ENCODE measurements around the gene RELCH.

Gene RELCH

DNA sequence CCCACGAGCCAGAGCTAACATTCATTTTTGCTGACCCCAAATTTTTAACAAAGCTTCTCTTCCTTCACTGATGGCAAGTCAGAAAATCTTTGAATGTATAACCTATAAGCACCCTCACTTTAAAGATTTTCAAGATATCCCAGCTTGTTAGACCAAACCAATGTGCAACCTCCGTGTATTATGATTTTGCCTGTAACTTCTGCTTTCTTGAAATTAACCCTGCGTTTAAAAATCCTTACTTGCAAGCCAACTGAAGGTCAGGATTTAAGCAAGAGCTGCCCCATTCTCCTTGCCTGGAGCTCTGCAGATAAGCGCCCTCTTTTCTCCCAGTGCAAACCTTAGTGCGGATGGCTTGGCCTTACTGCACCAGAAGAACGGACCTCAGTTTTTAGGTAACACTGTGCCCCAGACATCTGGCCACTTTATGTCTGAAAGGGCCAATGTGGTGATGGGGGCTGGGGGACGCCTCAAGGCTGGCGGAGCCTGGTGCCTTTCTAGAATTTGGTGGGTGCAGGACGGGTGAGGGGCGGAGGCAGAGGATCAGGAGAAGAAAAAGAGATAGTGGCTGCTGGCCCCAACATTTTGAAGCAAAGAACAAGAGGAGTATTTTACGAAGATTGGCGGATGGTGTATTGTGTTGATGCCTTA is 137.2 kb downstream of the RELCH start:
- no peak overlapping the region for H3K4me3 ChIP-seq (ENCODE audit: low read length)
- H3K36me3 ChIP-seq (ENCODE audit: control insufficient read depth, insufficient read depth, low read length, severe bottlenecking): no peaks in the 10 kb centered on the region
- no peak overlapping the region for H3K9ac ChIP-seq (ENCODE audit: low read length)
- no peak for DNase-seq (ENCODE audit: low read depth)
- H3K9me3 ChIP-seq (ENCODE audit: control insufficient read depth, low read length): peaks cover 5% of the 10 kb centered on the region
- H3K27me3 ChIP-seq (replicated peaks; ENCODE audit: control insufficient read depth, insufficient read depth, low read length): peaks cover 44% of the 10 kb centered on the region
- peaks cover 11% of the 10 kb centered on the region for H3K4me1 ChIP-seq (ENCODE audit: control insufficient read depth, insufficient read depth, low read length)

DNA sequence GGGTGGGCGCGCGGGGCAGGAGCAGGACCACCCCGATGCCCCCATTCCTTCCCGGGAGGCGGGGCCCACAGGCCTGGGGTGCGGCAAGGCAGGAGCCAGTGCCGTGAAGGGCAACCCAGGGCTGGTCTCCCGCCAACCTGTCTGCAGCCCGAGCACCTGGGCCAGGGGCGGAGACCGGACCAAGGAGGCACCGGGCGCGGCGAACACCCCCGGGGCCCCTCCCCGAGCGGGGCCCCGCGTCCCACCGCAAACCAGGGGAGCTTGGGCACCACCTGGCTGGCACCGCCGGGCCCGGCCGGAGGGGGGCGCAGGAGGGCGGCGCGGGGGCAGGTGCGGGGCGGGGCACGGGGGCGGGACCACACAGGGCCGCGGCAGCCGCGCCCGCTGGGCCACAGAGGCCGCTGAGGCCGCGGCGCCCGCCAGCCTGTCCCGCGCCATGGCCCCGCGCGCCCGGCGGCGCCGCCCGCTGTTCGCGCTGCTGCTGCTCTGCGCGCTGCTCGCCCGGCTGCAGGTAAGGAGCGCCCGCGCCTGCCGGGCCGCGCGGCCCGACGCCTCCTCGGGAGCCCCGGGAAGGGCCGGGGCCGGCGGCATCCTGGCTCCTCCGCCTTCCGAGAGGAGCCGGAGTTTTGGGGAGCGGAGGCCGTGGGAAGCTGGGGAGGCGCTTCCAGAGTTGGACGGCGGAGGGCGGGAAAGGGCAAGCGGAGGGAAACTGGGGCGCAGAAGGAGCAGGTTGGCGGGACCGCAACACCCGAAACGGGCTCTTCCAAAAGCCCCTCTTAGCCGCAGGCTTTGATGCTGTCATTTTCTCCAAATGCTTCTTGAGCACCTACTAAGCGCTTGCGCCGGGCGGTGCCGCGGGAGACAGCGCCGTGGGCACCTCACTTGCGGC is 138.1 kb downstream of the RELCH start, which contains the start of gene TNFRSF11A:
Gene TNFRSF11A (plus strand): TSS at position 394 of the 889 bp plus-strand sequence. CDS start 43 bp downstream, at position 437.
- H3K4me1 ChIP-seq (ENCODE audit: control insufficient read depth, insufficient read depth, low read length): peaks cover 11% of the 10 kb centered on the region

DNA sequence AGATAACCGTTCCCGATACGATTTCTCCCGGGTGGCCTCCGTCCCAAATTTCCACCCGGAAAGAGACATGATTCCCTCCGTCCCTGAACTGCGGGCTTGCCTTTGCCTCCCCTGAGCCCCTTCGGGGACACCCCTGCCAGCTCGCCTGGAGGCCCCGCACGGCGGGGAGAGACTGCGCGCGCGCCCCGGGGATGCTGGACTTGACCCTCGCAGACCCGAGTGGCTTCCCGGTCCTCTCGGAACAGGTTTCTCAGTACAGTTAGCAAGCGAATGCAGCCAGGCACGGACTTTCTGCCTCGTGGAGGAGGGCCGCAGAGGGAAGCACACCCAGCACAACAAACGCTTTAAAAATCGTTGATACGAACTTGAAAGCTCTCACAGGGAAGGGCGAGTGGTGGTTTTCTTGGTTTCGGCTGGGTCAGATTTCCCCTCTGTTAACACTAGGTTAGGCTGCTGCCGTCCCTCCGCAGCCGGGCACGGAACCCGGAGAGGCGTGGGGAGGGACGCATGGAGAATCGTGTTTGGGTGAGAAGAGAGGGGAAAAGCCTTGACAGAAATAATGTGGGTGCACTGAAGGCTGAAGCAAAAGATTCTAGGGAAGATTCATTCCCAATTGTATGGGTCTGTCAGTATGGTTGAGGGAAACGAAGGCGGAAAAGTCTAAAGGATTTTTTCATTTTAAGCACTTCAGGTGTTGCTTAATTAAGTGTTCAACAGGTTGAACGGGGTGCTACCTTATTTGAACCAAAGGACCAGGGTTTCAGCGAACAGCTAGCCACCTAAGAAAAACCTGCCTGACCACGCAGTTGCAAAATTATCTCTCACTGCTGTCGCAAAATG is 139.0 kb downstream of the RELCH start:
- DNase-seq (ENCODE audit: low read depth): peak; percentile 32

More for the DNA sequence above, 138.1 kb downstream of the RELCH start, which contains the start of gene TNFRSF11A:
- Histone ChIP-seq H3K9ac (ENCODE audit: low read length) (no peak within 1 kb of the TSS), H3K27me3 (replicated peaks; ENCODE audit: control insufficient read depth, insufficient read depth, low read length) (peaks cover 44% of the 10 kb centered on the region), H3K4me3 (ENCODE audit: low read length) (peak within 1 kb of the TSS; percentile 77), H3K36me3 (ENCODE audit: control insufficient read depth, insufficient read depth, low read length, severe bottlenecking) (no peaks in the 10 kb centered on the region), H3K9me3 (ENCODE audit: control insufficient read depth, low read length) (peaks cover 5% of the 10 kb centered on the region)
- DNase-seq (ENCODE audit: low read depth): peak; percentile 33

DNA sequence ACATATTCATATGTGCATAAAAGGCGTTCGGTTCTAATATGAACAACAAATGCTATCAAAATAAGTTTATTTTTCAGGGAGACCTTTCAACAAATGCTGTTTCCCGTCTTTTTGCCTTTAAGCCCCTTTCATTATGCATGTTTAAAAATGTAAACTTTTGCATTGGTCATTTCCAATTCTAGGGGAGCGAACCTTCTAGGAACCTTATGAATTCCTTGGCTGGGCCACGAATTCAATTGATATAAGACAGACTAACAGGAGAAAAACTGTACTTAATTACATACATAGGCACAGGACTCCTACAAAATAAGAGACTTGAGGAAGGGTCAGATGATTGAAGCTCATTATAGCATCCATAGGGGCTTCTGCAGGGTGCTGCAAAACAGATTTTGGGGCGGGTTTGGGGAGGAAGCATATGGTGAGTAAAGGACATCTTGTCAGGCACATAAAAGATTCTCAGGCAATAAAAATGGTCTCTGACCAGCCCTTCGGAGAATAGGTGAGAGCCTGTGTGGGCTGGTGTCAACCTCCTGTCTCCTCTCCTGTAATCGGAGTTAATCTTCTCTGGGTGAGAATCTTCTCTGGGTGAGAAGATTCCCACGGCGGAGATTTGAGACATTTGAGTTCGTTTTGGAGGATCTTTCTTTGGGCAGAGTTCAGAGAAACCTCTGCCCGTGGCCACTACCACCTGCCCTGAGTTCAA is 139.7 kb downstream of the RELCH start:
- peaks cover 5% of the 10 kb centered on the region for H3K9me3 ChIP-seq (ENCODE audit: control insufficient read depth, low read length)
- H3K4me3 ChIP-seq (ENCODE audit: low read length): no peak overlapping the region
- peaks cover 11% of the 10 kb centered on the region for H3K4me1 ChIP-seq (ENCODE audit: control insufficient read depth, insufficient read depth, low read length)
- H3K27me3 ChIP-seq (replicated peaks; ENCODE audit: control insufficient read depth, insufficient read depth, low read length): peaks cover 44% of the 10 kb centered on the region
- DNase-seq (ENCODE audit: low read depth): no peak
- H3K36me3 ChIP-seq (ENCODE audit: control insufficient read depth, insufficient read depth, low read length, severe bottlenecking): no peaks in the 10 kb centered on the region
- no peak overlapping the region for H3K9ac ChIP-seq (ENCODE audit: low read length)

More for the DNA sequence above, 139.0 kb downstream of the RELCH start:
- Histone ChIP-seq H3K9me3 (ENCODE audit: control insufficient read depth, low read length) (peaks cover 5% of the 10 kb centered on the region), H3K36me3 (ENCODE audit: control insufficient read depth, insufficient read depth, low read length, severe bottlenecking) (no peaks in the 10 kb centered on the region), H3K9ac (ENCODE audit: low read length) (no peak overlapping the region), H3K4me1 (ENCODE audit: control insufficient read depth, insufficient read depth, low read length) (peaks cover 11% of the 10 kb centered on the region), H3K27me3 (replicated peaks; ENCODE audit: control insufficient read depth, insufficient read depth, low read length) (peaks cover 44% of the 10 kb centered on the region), H3K4me3 (ENCODE audit: low read length) (peak overlapping the region; percentile 77)

DNA sequence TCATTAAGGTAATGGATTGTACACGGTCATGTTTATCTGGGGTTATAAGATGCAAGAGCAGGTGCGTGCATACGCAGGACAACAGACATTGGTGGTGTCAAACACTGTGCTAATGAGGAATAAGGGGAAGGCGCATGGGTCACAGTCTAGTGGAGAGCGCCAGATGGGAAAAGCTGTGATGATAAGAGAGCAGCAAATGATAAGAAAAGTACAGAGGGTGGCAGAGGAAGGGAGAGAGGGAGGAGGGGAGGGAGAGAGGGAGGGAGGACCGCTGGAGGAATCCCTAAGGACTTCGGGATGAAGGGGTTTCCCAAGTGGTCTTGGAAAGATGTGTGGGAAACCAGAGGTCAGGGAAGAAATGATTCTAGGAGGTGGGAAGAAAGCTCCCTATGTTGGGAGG is 140.9 kb downstream of the RELCH start:
- H3K36me3 ChIP-seq (ENCODE audit: control insufficient read depth, insufficient read depth, low read length, severe bottlenecking): no peaks in the 10 kb centered on the region
- peaks cover 11% of the 10 kb centered on the region for H3K4me1 ChIP-seq (ENCODE audit: control insufficient read depth, insufficient read depth, low read length)
- no peak overlapping the region for H3K9ac ChIP-seq (ENCODE audit: low read length)
- H3K27me3 ChIP-seq (replicated peaks; ENCODE audit: control insufficient read depth, insufficient read depth, low read length): peaks cover 44% of the 10 kb centered on the region
- no peak overlapping the region for H3K4me3 ChIP-seq (ENCODE audit: low read length)
- DNase-seq (ENCODE audit: low read depth): no peak
- H3K9me3 ChIP-seq (ENCODE audit: control insufficient read depth, low read length): peaks cover 5% of the 10 kb centered on the region

DNA sequence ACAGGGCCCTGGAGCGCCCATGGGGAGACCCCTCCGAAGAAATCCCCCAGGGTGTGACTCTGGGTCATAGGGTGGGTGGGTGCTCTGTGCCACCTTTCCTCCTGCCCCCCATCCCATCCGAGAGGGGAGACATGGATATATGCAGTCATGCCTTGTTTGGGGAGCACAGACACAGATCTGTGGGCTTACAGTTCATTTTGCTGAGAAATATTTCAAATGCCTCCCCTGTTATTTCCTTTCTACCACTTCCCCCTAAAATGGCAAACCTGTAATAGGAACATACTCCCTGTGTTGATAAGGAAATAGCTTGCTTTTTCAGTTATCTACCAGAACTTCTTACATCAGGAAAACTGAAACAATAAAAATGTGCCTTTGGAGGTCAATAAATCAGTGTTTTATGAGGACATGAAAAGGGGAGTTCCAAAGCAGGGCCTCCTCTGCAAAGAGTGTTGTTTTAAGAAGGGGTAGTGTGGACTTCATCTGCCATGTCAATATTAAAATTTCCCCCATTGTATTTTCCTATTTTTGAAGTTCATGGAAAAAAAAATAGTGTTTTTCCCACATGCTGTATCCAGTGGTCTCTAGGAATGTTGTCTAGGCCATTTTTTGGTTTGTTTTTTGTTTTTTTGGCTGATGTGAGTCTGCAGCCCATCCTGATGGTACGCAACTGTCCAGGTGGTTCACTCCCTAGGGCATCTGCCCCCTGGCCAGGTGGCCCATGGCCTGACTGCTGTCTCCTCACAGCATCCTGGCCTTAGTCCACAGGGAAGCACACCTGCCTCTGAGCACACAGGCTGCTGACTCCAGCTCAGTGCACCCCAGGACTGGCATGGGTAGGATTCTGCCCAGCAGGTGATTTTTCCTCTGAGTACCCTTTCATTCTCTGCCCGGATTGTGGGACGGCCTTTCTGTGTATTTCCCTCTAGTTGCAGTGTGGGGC is 141.8 kb downstream of the RELCH start:
- Histone ChIP-seq H3K27me3 (replicated peaks; ENCODE audit: control insufficient read depth, insufficient read depth, low read length) (peaks cover 40% of the 10 kb centered on the region), H3K9me3 (ENCODE audit: control insufficient read depth, low read length) (peaks cover 5% of the 10 kb centered on the region), H3K4me3 (ENCODE audit: low read length) (no peak overlapping the region), H3K4me1 (ENCODE audit: control insufficient read depth, insufficient read depth, low read length) (peaks cover 11% of the 10 kb centered on the region), H3K36me3 (ENCODE audit: control insufficient read depth, insufficient read depth, low read length, severe bottlenecking) (no peaks in the 10 kb centered on the region), H3K9ac (ENCODE audit: low read length) (no peak overlapping the region)
- no peak for DNase-seq (ENCODE audit: low read depth)

DNA sequence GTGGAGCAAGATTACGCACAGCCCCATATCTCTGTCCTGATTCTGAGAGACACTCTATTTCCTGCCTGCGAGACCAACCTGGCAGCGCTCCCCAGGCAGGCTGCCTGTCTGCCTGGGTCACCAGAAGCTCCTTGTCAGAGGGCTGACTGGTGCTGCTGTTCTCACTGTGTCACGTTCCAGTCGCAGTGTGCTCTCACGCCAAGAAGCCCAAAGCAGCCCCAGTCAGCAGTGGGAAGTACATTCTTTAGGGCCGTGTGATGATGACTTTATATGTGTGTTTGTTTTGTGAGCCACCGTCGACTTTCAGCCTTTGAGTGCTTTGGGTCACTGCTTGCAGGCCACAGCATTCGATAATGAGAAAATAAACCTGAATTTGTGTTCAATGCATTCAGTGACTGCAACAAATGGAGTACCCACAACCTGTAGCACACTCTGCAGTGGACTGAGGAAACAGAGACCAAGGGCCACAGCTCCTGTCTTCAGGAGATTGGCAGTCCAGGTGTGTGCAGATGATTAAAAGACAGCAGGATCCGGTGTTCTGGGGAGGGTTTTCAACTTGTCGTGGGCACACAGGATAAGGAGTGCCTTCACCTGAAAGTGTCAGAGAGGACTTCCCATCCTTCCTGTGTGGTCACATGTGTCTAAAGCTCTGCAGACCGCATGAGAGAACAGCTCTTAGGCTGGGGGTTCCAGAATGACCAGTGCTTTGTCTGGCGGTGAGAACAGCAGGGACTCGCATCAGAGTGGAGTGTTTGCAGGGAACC is 142.8 kb downstream of the RELCH start:
- Histone ChIP-seq H3K36me3 (ENCODE audit: control insufficient read depth, insufficient read depth, low read length, severe bottlenecking) (no peaks in the 10 kb centered on the region), H3K9me3 (ENCODE audit: control insufficient read depth, low read length) (peaks cover 5% of the 10 kb centered on the region), H3K27me3 (replicated peaks; ENCODE audit: control insufficient read depth, insufficient read depth, low read length) (peaks cover 30% of the 10 kb centered on the region), H3K4me1 (ENCODE audit: control insufficient read depth, insufficient read depth, low read length) (peaks cover 11% of the 10 kb centered on the region), H3K4me3 (ENCODE audit: low read length) (no peak overlapping the region), H3K9ac (ENCODE audit: low read length) (no peak overlapping the region)
- DNase-seq (ENCODE audit: low read depth): peak; percentile 29

DNA sequence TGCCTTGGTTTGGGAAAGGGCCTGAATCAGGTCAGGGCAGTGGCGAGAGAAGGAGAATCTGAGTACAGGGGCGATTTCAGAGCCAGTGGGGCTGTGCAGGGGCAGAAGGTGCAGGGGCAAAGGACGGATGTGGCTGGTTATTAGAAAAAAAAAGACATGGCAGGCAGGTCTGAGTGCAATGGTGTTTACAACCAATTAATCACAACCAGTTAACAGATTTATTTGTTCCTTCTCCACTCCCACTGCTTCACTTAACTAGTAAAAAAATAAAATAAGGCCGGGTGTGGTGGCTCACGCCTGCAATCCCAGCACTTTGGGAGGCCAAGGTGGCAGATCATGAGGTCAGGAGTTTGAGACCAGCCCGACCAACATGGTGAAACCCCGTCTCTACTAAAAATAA is 143.6 kb downstream of the RELCH start:
- Histone ChIP-seq H3K4me3 (ENCODE audit: low read length) (no peak overlapping the region), H3K36me3 (ENCODE audit: control insufficient read depth, insufficient read depth, low read length, severe bottlenecking) (no peaks in the 10 kb centered on the region), H3K9me3 (ENCODE audit: control insufficient read depth, low read length) (peaks cover 5% of the 10 kb centered on the region), H3K27me3 (replicated peaks; ENCODE audit: control insufficient read depth, insufficient read depth, low read length) (peaks cover 28% of the 10 kb centered on the region), H3K9ac (ENCODE audit: low read length) (no peak overlapping the region), H3K4me1 (ENCODE audit: control insufficient read depth, insufficient read depth, low read length) (peaks cover 10% of the 10 kb centered on the region)
- no peak for DNase-seq (ENCODE audit: low read depth)

DNA sequence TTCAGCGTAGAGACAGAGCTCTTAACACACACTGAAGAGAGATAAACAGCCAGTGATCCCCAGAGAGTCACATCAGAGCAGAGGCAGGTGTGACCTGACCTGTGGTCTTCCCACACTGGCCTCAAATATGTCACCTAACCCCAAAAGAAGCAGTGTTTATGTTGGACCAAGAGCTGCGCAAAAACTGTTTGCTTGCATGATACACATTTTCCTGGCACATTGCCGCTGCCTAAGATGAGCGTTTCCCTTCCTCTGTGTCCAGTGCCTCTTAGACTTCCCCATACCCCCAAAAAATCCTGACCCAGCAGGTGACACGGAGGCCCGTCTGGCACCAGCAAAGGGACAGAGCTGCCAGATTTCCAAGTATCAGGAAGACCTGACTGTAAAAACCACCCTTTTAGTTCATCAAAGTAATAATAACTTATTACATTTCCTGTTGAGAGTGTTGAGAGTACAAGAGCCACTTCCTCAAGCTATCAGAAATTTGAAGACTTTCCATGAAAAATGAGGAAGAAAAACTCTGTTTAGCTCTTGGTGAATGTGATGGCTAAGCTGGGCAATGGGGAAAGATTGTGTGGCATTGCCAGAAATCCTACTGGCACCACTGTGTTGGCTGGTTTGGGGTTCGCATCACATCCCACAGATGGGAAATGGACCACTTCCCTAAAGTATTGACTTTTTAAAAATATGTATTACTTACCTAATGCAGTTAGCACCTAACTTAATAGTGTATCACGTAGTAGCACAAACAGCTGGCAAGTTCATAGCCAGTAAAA is 144.7 kb downstream of the RELCH start:
- H3K9me3 ChIP-seq (ENCODE audit: control insufficient read depth, low read length): peaks cover 5% of the 10 kb centered on the region
- no peaks in the 10 kb centered on the region for H3K36me3 ChIP-seq (ENCODE audit: control insufficient read depth, insufficient read depth, low read length, severe bottlenecking)
- DNase-seq (ENCODE audit: low read depth): no peak
- H3K4me1 ChIP-seq (ENCODE audit: control insufficient read depth, insufficient read depth, low read length): peaks cover 6% of the 10 kb centered on the region
- H3K9ac ChIP-seq (ENCODE audit: low read length): no peak overlapping the region
- H3K4me3 ChIP-seq (ENCODE audit: low read length): no peak overlapping the region
- H3K27me3 ChIP-seq (replicated peaks; ENCODE audit: control insufficient read depth, insufficient read depth, low read length): peaks cover 17% of the 10 kb centered on the region

Data from adipocyte (in vitro differentiated cells).